ENCODE results near the gene PIK3R5.

GRCh38 chr17:8898636-8899035 lies 66.9 kb downstream of the PIK3R5 start:
- no peak for TF ChIP-seq CEBPB (IDR thresholded peaks at IDR 0.05)
- TF ChIP-seq EP300 (IDR thresholded peaks at IDR 0.05; ENCODE audit: borderline replicate concordance), result no peak
- no peak for TF ChIP-seq TEAD4 (IDR thresholded peaks at IDR 0.05)
- TF ChIP-seq RAD21 (IDR thresholded peaks at IDR 0.05; ENCODE audit: low read depth), result no peak
- no peak for TF ChIP-seq ZBTB7A (IDR thresholded peaks at IDR 0.05; ENCODE audit: low read depth)
- no peak for TF ChIP-seq TAF1 (IDR thresholded peaks at IDR 0.05; ENCODE audit: low read depth)
- TF ChIP-seq YY1 (IDR thresholded peaks at IDR 0.05; ENCODE audit: low read depth), result no peak

All from Ishikawa (cell line).